Calu3 (cell line): Measurements from ENCODE around the gene SUPT6H. TPM values are rescaled to one million over a fixed set of nuclear protein-coding genes. Genes with fewer than 3 reads are reported as not detected.

Experiments
- BruUV-seq: library from RNA; stranded (reverse); fragments of 400-500 nt; replicated peaks from 2 replicates; lab custom pipeline; 2021; lab: Mats Ljungman, UMichigan
- CTCF ChIA-PET: fragments of 300-600 bp; sonication (Branson Sonifier 250); formaldehyde crosslinking; loops from one replicate; lab custom pipeline; 2022; ENCODE audit warnings: antibody characterized with exemption; lab: Charles Lee
- DNase-seq: peaks from one replicate; pipeline ENCODE4 v3.0.0; 2022
- H3K27ac Mint-ChIP-seq: one replicate; pipeline ENCODE4 v1.8.0; 2022; ENCODE audit warnings: mixed read lengths; ENCODE audit not compliant: unreplicated experiment
- H3K27me3 Mint-ChIP-seq: one replicate; pipeline ENCODE4 v1.8.0; 2022; ENCODE audit warnings: mixed read lengths; ENCODE audit not compliant: unreplicated experiment
- H3K36me3 Mint-ChIP-seq: one replicate; pipeline ENCODE4 v1.8.0; 2022; ENCODE audit warnings: mild to moderate bottlenecking, moderate library complexity, mixed read lengths; ENCODE audit not compliant: insufficient read depth, unreplicated experiment
- H3K4me1 Mint-ChIP-seq: one replicate; pipeline ENCODE4 v1.8.0; 2022; ENCODE audit warnings: mild to moderate bottlenecking, low read depth, mixed read lengths; ENCODE audit not compliant: unreplicated experiment
- H3K4me3 Mint-ChIP-seq: one replicate; pipeline ENCODE4 v1.8.0; 2022; ENCODE audit warnings: mild to moderate bottlenecking, low read depth, moderate library complexity, mixed read lengths; ENCODE audit not compliant: unreplicated experiment
- H3K9me3 Mint-ChIP-seq: one replicate; pipeline ENCODE4 v1.8.0; 2022; ENCODE audit warnings: low read depth, mixed read lengths; ENCODE audit not compliant: unreplicated experiment
- intact Hi-C: fragments of 100-400 bp; cut with micrococcal nuclease; formaldehyde crosslinking; loops from one replicate; pipeline ENCODE4 v1.10.0; 2022; ENCODE audit not compliant: unreplicated experiment
- total RNA-seq: library from RNA; stranded (reverse); gene quantifications from 2 replicates; pipeline ENCODE4 v1.2.3, GENCODE V29; 2022
- TF ChIP-seq, protein P1 (sequence below): fragments of 200-600 bp; IDR thresholded peaks from one replicate; pipeline ENCODE4 v1.8.0; 2022; ENCODE audit warnings: antibody characterized with exemption; ENCODE audit not compliant: unreplicated experiment

The SUPT6H gene
- total RNA-seq, 1 experiment from 2014 or later = 107 TPM

DNA sequence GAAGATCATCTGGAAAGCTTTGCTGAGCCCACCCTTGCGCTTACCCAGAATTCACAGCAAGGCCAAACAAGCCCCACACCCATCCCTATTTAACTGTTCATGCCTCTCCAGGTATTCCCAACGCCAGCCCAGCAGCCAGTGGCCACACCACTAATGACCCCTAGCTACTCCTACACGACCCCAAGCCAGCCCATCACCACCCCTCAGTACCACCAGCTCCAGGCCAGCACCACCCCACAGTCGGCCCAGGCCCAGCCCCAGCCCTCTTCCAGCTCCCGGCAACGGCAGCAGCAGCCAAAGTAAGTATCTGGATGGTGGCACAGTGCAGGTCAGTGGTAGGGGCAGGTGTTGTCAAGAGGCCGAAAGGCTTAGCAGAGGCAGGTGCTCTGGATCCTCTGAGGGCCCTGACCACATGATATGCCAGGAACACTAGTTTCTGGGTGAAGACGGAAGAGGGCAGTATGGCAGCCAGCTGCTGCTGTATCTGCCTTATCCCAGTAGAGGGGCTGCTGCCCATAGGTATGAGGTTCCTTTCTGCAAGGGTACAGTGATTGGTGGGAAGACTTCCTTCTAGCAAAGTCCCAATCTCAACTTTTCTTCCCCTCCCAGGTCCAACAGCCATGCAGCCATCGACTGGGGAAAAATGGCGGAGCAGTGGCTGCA is 39.0 kb downstream of the SUPT6H start:
- Mint-ChIP-seq H3K4me1 (peaks cover 18% of the 10 kb centered on the region), H3K4me3 (no peak overlapping the region), H3K27me3 (no peaks in the 10 kb centered on the region), H3K9me3 (no peaks in the 10 kb centered on the region), H3K36me3 (peaks cover 66% of the 10 kb centered on the region), H3K27ac (no peak overlapping the region)
- TF ChIP-seq, protein P1, sequence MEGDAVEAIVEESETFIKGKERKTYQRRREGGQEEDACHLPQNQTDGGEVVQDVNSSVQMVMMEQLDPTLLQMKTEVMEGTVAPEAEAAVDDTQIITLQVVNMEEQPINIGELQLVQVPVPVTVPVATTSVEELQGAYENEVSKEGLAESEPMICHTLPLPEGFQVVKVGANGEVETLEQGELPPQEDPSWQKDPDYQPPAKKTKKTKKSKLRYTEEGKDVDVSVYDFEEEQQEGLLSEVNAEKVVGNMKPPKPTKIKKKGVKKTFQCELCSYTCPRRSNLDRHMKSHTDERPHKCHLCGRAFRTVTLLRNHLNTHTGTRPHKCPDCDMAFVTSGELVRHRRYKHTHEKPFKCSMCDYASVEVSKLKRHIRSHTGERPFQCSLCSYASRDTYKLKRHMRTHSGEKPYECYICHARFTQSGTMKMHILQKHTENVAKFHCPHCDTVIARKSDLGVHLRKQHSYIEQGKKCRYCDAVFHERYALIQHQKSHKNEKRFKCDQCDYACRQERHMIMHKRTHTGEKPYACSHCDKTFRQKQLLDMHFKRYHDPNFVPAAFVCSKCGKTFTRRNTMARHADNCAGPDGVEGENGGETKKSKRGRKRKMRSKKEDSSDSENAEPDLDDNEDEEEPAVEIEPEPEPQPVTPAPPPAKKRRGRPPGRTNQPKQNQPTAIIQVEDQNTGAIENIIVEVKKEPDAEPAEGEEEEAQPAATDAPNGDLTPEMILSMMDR = no peak
- no peak for DNase-seq
- intact Hi-C loops = no loop called here
- CTCF ChIA-PET = no interaction called here
- BruUV-seq = no TSS peak

DNA sequence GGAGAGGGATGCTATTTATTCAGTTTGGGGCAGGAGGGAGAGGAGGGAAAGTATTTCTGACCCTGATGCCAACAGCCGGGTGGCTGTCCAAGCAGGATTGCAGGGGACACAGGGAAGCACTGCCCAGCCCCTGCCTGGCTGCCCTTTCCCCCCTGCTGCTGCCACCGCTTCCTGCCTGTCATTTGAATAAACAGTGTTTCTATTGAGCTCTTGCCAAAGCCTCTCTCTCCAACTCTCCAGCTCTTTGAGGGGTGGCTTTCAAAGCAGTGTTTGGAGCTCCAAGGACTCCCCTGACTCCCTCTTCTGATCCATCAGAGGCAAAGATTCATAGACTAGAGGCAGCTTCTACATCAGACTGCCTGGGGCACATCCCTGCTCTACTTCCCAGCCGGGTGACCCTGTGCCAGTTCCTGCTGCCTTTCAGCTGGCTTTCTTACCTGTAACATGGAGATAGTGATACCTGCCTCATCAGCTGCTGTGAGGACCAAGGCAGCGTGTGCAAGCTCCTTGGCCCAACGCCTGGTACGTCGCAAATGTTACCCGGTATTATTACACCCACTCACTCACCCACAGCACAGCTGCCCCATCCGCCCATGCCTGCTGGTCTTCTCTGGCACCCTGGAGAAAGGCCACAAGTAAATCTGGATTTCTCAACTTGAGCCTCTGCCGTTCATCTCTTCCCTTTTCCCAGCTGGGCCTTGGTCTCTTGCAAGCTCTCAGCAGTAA is 40.2 kb downstream of the SUPT6H start:
- Mint-ChIP-seq H3K27ac (no peak overlapping the region), H3K9me3 (no peaks in the 10 kb centered on the region), H3K4me3 (no peak overlapping the region), H3K27me3 (no peaks in the 10 kb centered on the region), H3K4me1 (peaks cover 18% of the 10 kb centered on the region), H3K36me3 (peaks cover 58% of the 10 kb centered on the region)
- intact Hi-C loops = no loop called here
- TF ChIP-seq, protein P1 = no peak
- no peak for DNase-seq
- BruUV-seq = no TSS peak
- CTCF ChIA-PET = interaction anchor here (0.6 kb wide), 1 partner anchor 51 kb away, joined by 8 read pairs; no protein-coding TSS in a partner anchor

DNA sequence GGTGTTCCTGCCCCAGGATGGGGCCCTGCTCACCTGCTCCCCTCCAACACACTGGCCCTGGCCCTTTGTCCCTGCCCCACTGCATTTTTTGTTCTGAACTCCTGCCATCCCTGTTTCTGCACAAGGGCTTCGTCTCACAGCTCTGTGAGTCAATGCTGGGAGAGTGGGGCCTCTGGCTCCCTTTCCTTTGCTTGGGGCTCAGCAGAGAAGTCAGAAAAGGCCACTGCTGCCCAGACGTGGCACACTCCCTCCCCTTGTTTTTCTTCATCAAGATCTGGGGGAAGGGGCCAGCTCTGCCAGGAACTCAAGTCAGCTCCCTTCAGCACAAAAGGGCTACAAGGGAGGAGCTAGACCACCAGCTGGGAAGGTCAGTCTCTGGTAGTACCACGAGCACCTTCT is 40.7 kb downstream of the SUPT6H start:
- DNase-seq = no peak
- no peak overlapping the region for H3K4me3 Mint-ChIP-seq
- H3K9me3 Mint-ChIP-seq = no peaks in the 10 kb centered on the region
- TF ChIP-seq, protein P1 = no peak
- BruUV-seq = no TSS peak
- peaks cover 58% of the 10 kb centered on the region for H3K36me3 Mint-ChIP-seq
- H3K4me1 Mint-ChIP-seq = peaks cover 14% of the 10 kb centered on the region
- no peaks in the 10 kb centered on the region for H3K27me3 Mint-ChIP-seq
- no peak overlapping the region for H3K27ac Mint-ChIP-seq
- intact Hi-C loops = no loop called here
- CTCF ChIA-PET = interaction anchor here (0.6 kb wide), 1 partner anchor 52 kb away, joined by 8 read pairs; no protein-coding TSS in a partner anchor

DNA sequence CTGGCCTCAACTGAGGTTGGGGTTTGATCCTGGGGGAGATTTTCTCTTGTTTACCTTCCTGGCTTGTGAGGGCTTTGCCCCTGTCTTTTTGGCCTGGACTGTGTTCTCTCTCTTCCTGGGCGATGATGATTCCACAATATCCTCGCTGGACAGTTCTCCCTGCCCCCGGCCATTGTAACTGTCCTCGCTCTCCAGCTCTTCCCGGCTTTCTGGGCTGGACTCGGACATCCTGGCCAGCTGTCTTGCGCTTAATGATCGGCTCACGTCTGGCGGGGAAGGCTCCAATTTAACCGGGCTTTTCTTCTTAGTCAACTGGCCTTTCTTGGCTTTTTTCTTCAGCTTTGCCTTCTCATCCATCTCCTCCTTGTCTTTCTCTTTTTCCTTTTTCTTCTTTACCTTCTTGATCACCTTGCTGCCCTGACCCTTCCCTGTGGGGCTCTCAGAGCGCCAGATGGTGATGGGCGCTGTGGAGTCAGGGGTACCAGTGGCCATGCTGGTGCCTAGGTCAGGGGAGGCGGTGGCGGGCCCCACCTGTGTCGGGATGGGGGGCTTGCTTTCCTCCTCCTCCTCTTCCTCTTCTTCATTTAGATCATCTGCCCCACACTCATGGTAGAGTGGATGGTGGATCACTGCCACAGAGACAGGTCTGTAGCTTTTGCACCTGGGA is 41.7 kb downstream of the SUPT6H start:
- no peak for DNase-seq
- H3K27me3 Mint-ChIP-seq = no peaks in the 10 kb centered on the region
- H3K9me3 Mint-ChIP-seq = no peaks in the 10 kb centered on the region
- CTCF ChIA-PET = no interaction called here
- no peak overlapping the region for H3K4me3 Mint-ChIP-seq
- H3K36me3 Mint-ChIP-seq = peaks cover 53% of the 10 kb centered on the region
- intact Hi-C loops = no loop called here
- TF ChIP-seq, protein P1 = no peak
- H3K4me1 Mint-ChIP-seq = peaks cover 5% of the 10 kb centered on the region
- no peak overlapping the region for H3K27ac Mint-ChIP-seq
- BruUV-seq = no TSS peak
